ENCODE results near the gene HOXA10. TPM values are rescaled to one million over a fixed set of nuclear protein-coding genes. Genes with fewer than 3 reads are reported as not detected.
A peak's percentile ranks its signal among the peaks of the same experiment; 100 is the strongest.

The HOXA10 gene
- total and polyA plus RNA-seq, 5 donors = not detected

- no peak overlapping the region for H3K4me3 ChIP-seq (ENCODE audit: low read length)
- no peak for ATAC-seq
- H3K27ac ChIP-seq (ENCODE audit: low read length) = no peak overlapping the region
- intact Hi-C loops (cut with DNase I) = loop anchor here in 2 of 4 donors (10.0 kb wide), 2 partner anchors 721 to 811 kb away; no protein-coding TSS in a partner anchor
- no peaks in the 10 kb centered on the region for H3K27me3 ChIP-seq (ENCODE audit: control insufficient read depth, insufficient read depth)
- peaks cover 2% of the 10 kb centered on the region for H3K4me1 ChIP-seq (ENCODE audit: control insufficient read depth, insufficient read depth, low read length)
- no peaks in the 10 kb centered on the region for H3K9me3 ChIP-seq (ENCODE audit: control insufficient read depth, low read length)
- no peak for DNase-seq
- 21% methylated on average over 10 of the region's 10 CpGs for WGBS
Observed at GRCh38 chr7:27203365-27203953, 29.3 kb upstream of the HOXA10 start.

DNA sequence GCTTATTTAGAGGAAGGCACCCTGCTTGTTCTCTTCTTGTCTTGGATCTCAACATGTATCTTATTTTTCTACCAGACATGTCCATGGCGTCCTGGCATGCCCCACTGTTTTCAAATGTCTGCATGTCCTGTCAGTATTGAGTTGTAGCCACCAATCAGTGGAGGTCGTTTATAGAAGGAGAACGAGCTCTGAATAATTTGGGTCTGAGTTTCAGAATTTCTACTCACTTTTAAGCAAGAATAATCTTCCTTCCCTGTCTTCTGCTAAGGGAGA, 28.7 kb upstream of the HOXA10 start:
- Histone ChIP-seq H3K9me3 (ENCODE audit: control insufficient read depth, low read length) (no peaks in the 10 kb centered on the region), H3K27me3 (ENCODE audit: control insufficient read depth, insufficient read depth) (no peaks in the 10 kb centered on the region), H3K4me3 (ENCODE audit: low read length) (no peak overlapping the region), H3K27ac (ENCODE audit: low read length) (no peak overlapping the region), H3K4me1 (ENCODE audit: control insufficient read depth, insufficient read depth, low read length) (peaks cover 2% of the 10 kb centered on the region)
- 15% methylated on average over 3 of the region's 3 CpGs for WGBS
- no peak for DNase-seq
- no peak for ATAC-seq
- intact Hi-C loops (cut with DNase I) = loop anchor here in 2 of 4 donors (10.0 kb wide), 2 partner anchors 722 to 812 kb away; no protein-coding TSS in a partner anchor

DNA sequence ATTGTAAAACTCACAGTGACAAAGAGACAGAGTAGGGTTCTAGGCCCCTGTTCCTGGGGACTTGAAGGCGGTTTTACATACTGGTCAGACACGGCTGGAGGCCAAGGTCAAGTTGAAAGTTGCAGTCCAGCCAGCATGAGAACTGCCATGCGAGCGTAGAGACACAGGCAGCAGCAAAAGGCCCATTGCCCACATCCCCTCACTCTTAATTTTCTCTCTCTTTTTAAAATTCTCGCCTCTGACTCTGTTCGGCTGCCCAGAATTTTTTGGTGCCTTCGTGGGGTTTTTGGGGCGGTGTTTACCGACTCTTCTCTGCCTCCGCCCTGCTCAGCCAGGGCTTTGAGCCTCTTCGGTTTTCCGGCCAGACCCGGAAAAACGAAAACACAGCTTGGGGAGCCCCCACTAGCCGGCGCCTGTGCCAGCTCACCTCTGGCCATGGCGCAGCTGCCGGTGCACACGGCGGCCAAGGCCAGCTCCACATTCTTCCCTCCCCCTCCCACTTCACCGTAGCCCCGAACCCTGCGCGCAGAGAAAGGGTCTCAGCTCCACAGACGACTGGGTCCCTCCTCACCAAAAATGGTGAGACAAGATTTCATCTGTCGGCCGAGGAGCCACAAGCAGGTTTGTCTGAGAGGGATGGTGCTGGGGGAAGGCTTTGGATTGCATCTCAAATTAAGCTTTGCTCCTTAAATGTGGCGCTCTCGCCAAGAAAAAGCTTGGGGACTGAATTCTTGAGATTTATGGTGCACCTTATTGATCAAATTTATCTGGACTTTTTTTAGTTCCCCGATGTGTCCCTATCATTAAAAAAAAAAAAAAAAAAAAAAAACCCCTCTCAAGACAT, 28.1 kb upstream of the HOXA10 start:
- intact Hi-C loops (cut with DNase I) = loop anchor here in 2 of 4 donors (10.0 kb wide), 2 partner anchors 723 to 813 kb away; no protein-coding TSS in a partner anchor
- Histone ChIP-seq H3K27ac (ENCODE audit: low read length) (no peak overlapping the region), H3K4me3 (ENCODE audit: low read length) (no peak overlapping the region), H3K9me3 (ENCODE audit: control insufficient read depth, low read length) (no peaks in the 10 kb centered on the region), H3K4me1 (ENCODE audit: control insufficient read depth, insufficient read depth, low read length) (peaks cover 2% of the 10 kb centered on the region), H3K27me3 (ENCODE audit: control insufficient read depth, insufficient read depth) (no peaks in the 10 kb centered on the region)
- 18% methylated on average over 30 of the region's 30 CpGs for WGBS
- DNase-seq (no peak), ATAC-seq (no peak)

GRCh38 chr7:27201580-27202017, 27.5 kb upstream of the HOXA10 start:
- intact Hi-C loops (cut with DNase I) = loop anchor here in 2 of 4 donors (10.0 kb wide), 2 partner anchors 723 to 813 kb away; no protein-coding TSS in a partner anchor
- DNase-seq (no peak), ATAC-seq (no peak)
- H3K9me3 ChIP-seq (ENCODE audit: control insufficient read depth, low read length) = no peaks in the 10 kb centered on the region
- peaks cover 2% of the 10 kb centered on the region for H3K4me1 ChIP-seq (ENCODE audit: control insufficient read depth, insufficient read depth, low read length)
- no peak overlapping the region for H3K4me3 ChIP-seq (ENCODE audit: low read length)
- H3K27ac ChIP-seq (ENCODE audit: low read length) = no peak overlapping the region
- no peaks in the 10 kb centered on the region for H3K27me3 ChIP-seq (ENCODE audit: control insufficient read depth, insufficient read depth)
- WGBS = 28% methylated on average over 4 of the region's 4 CpGs

DNA sequence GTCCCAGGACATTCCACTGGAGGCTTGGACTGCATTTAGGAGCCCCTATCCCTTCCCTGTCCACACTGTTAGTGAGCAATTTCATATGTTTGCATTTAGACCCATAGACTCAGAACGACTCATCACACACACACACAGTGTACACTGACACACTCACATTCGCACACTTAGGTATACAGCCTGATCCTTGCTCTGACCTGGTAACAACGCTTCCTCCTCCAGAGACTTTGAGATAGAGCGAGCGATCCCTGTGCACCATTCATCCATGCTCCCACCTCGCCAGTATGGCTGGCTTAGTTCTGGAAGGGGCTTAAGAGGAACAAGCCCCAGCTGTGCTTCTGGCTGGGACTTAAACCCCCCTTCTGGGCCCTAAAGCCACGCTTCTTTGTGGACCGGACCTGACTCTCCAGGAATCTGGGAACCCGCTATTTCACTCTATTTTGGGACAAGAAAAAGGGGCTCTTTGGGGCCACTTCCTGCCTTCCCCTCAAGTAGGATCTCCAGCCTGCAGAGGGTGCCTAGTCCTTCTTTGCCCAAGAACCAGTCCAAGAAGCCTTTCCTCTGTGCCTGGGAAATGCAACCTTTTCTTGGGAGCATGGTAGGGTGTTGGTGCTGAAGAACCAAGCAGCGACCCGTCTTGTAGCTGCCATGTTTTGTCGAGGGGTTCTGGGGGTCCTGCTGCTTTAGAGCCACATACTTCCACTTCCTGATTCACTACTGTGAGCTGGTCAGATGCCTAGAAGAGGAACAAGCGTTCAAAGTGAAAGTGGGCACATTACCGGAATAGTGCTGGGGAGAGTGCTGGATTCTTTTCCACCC, 26.9 kb upstream of the HOXA10 start:
- Histone ChIP-seq H3K27me3 (ENCODE audit: control insufficient read depth, insufficient read depth) (no peaks in the 10 kb centered on the region), H3K9me3 (ENCODE audit: control insufficient read depth, low read length) (no peaks in the 10 kb centered on the region), H3K4me1 (ENCODE audit: control insufficient read depth, insufficient read depth, low read length) (peaks cover 2% of the 10 kb centered on the region), H3K27ac (ENCODE audit: low read length) (no peak overlapping the region), H3K4me3 (ENCODE audit: low read length) (no peak overlapping the region)
- WGBS = 14% methylated on average over 14 of the region's 14 CpGs
- ATAC-seq (no peak), DNase-seq (no peak)
- intact Hi-C loops (cut with DNase I) = loop anchor here in 2 of 4 donors (10.0 kb wide), 2 partner anchors 724 to 814 kb away; no protein-coding TSS in a partner anchor

- ATAC-seq (peak; percentile 56 to 57), DNase-seq (no peak)
- Histone ChIP-seq H3K27me3 (ENCODE audit: control insufficient read depth, insufficient read depth) (no peaks in the 10 kb centered on the region), H3K4me3 (ENCODE audit: low read length) (peak within 1 kb of the TSS; percentile 63), H3K27ac (ENCODE audit: low read length) (no peak within 1 kb of the TSS), H3K9me3 (ENCODE audit: control insufficient read depth, low read length) (no peaks in the 10 kb centered on the region), H3K4me1 (ENCODE audit: control insufficient read depth, insufficient read depth, low read length) (peaks cover 1% of the 10 kb centered on the region)
- intact Hi-C loops (cut with DNase I) = loop anchor here in 3 of 4 donors (5.0 to 10.0 kb wide), 7 partner anchors 377 to 895 kb away; no protein-coding TSS in a partner anchor
- 2% methylated on average over 99 of the region's 99 CpGs for WGBS
Observed at GRCh38 chr7:27199849-27200760, 26.0 kb upstream of the HOXA10 start, which contains the start of gene HOXA13. Gene HOXA13 (minus strand): TSS chr7:27200091. CDS start chr7:27200077, 14 bp downstream.

DNA sequence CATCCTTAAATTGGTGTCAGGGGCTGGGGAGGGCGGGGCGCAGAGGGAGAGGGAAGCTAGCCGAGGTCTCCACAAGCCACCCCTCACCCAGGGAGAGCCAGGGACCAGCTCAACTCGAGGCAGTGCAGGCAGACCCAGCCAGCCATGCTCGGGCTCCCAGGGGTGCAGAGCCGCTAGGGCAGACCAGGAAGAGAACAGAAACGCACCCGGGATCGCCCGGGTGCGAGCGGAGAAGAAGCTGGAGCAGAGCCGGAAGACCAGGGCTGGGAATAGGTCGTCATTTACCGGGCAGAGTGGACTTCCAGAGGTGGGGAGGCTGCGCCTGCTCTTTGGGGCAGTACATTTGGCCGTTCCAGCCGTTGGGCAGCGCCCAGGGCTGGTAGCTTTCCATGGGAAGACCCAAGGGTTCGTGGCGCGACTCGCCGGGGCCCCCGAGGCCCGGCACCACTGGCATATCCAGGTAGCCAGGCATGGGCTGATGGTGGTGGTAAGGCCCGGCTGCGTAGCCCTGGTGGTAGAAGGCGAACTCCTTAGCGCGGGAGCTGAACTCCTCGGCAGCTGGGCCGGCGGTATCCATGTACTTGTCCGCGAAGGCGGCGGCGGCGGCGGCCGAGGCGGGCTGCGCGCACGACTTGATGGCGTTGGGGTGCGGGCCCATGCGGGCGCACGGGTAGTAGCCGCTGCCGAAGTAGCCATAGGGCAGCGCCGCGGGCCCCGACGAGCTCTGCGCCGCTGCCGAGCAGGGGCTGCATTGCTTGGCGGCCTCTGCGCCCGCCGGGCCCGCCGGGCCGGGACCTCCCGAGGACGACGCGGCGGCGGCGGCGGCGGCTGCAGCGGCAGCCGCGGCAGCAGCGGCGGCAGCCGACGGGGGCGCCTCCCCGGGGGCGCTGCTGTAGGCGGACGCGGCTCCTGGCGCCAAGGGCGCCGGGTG, 25.0 kb upstream of the HOXA10 start:
- DNase-seq = peak in 1 of 3 donors; percentile 51
- ATAC-seq = no peak
- H3K27me3 ChIP-seq (ENCODE audit: control insufficient read depth, insufficient read depth) = no peaks in the 10 kb centered on the region
- 2% methylated on average over 93 of the region's 93 CpGs for WGBS
- intact Hi-C loops (cut with DNase I) = loop anchor here in 2 of 4 donors (5.0 to 10.0 kb wide), 6 partner anchors 378 to 896 kb away; no protein-coding TSS in a partner anchor
- peak overlapping the region; percentile 63 for H3K4me3 ChIP-seq (ENCODE audit: low read length)
- no peaks in the 10 kb centered on the region for H3K4me1 ChIP-seq (ENCODE audit: control insufficient read depth, insufficient read depth, low read length)
- no peaks in the 10 kb centered on the region for H3K9me3 ChIP-seq (ENCODE audit: control insufficient read depth, low read length)
- no peak overlapping the region for H3K27ac ChIP-seq (ENCODE audit: low read length)

- DNase-seq (no peak), ATAC-seq (no peak)
- no peaks in the 10 kb centered on the region for H3K27me3 ChIP-seq (ENCODE audit: control insufficient read depth, insufficient read depth)
- 11% methylated on average over 29 of the region's 29 CpGs for WGBS
- no peak overlapping the region for H3K27ac ChIP-seq (ENCODE audit: low read length)
- no peaks in the 10 kb centered on the region for H3K9me3 ChIP-seq (ENCODE audit: control insufficient read depth, low read length)
- H3K4me1 ChIP-seq (ENCODE audit: control insufficient read depth, insufficient read depth, low read length) = no peaks in the 10 kb centered on the region
- no peak overlapping the region for H3K4me3 ChIP-seq (ENCODE audit: low read length)
- intact Hi-C loops (cut with DNase I) = loop anchor here in 2 of 4 donors (5.0 to 10.0 kb wide), 6 partner anchors 379 to 897 kb away; no protein-coding TSS in a partner anchor
Observed at GRCh38 chr7:27198138-27198841, 24.2 kb upstream of the HOXA10 start.

Measured in right cardiac atrium (tissue), 5 donors.